Upper lobe of left lung (tissue), 6 donors: ENCODE measurements around the gene HAPSTR1. TPM values are rescaled to one million over a fixed set of nuclear protein-coding genes. Genes with fewer than 3 reads are reported as not detected.
"Not testable (repeated sequence)": the region's sequence is repeated elsewhere in the genome, so short reads cannot be mapped to it uniquely, and the experiment has no call there.

ENCODE experiments used
- ATAC-seq, 2 donors: fragments of 200-7000 bp; cut with Tn5 transposase; one replicate each; pipeline ENCODE4 v1.9.1; 2022; ENCODE audit warnings: mild to moderate bottlenecking in 2 of 2, moderate library complexity in 2 of 2; ENCODE audit not compliant: low FRiP score in 2 of 2
- DNase-seq, 2 donors: peaks; one replicate each; pipeline ENCODE4 v3.0.0-alpha.2; 2019 to 2020
- H3K27ac ChIP-seq, 4 donors: fragments of 200-600 bp; sonication (generic); one replicate each; pipeline ENCODE4 v1.5.1; 2016 to 2019
- H3K27me3 ChIP-seq, 4 donors: fragments of 200-600 bp; sonication (generic); one replicate each; pipeline ENCODE4 v1.5.1; 2017 to 2019
- H3K36me3 ChIP-seq, 4 donors: fragments of 200-600 bp; sonication (generic); one replicate each; pipeline ENCODE4 v1.5.1; 2016 to 2019
- H3K4me1 ChIP-seq, 4 donors: fragments of 200-600 bp; sonication (generic); one replicate each; pipeline ENCODE4 v1.5.1; 2018 to 2019
- H3K4me3 ChIP-seq, 4 donors: fragments of 200-600 bp; sonication (generic); one replicate each; pipeline ENCODE4 v1.5.1; 2017 to 2019; ENCODE audit warnings: mild to moderate bottlenecking in 2 of 4, moderate library complexity in 1 of 4
- H3K9me3 ChIP-seq, 4 donors: fragments of 200-600 bp; sonication (generic); one replicate each; pipeline ENCODE4 v1.5.1; 2018 to 2019
- CTCF ChIP-seq, 6 experiments: fragments of 450-650 bp in 4 of 6; fragments of 200-600 bp in 2 of 6; sonication (generic) in 2 of 6; IDR thresholded peaks; one replicate each; pipeline ENCODE4 v1.5.1; 2016 to 2019; ENCODE audit warnings: antibody characterized with exemption in 6 of 6
- EP300 ChIP-seq, 4 donors: sonication (generic); formaldehyde crosslinking; IDR thresholded peaks; one replicate each; pipeline ENCODE4 v1.5.1; 2017; ENCODE audit warnings: antibody characterized with exemption in 4 of 4, control low read depth in 2 of 4
- POLR2A ChIP-seq, 4 donors: fragments of 450-650 bp; IDR thresholded peaks; one replicate each; pipeline ENCODE4 v1.5.1; 2016 to 2017; ENCODE audit warnings: antibody characterized with exemption in 4 of 4, mild to moderate bottlenecking in 2 of 4
- POLR2AphosphoS5 ChIP-seq, 2 donors: sonication (generic); formaldehyde crosslinking; IDR thresholded peaks; one replicate each; pipeline ENCODE4 v1.5.1; 2017; ENCODE audit warnings: antibody characterized with exemption in 2 of 2
- WGBS, 2 donors: methylation state at CpG; one replicate each; pipeline ENCODE4 v1.1.5; 2017 to 2018; 5-methylcytosine and 5-hydroxymethylcytosine counted together
- total RNA-seq, 6 donors: library from RNA; depleted of rRNA in 4 of 6; stranded (reverse); fragments of >200 nt in 4 of 6; gene quantifications; one replicate each; pipeline versions ENCODE4 v1.1.0 to v1.2.1, GENCODE V29; 2016 to 2021
- donor health status: DM: no; HTN: no; CAD: no; lungs with moderate emphysema.
- donor health status: DM: no; HTN: yes; CAD: no; lungs with severe emphysema.

HAPSTR1 gene
- total RNA-seq, 6 donors from 2014 or later: 37.3 to 62.9 (median 46.0) TPM

- no peaks in the 10 kb centered on the region for H3K9me3 ChIP-seq
- no peak overlapping the region for H3K4me3 ChIP-seq
- no peak overlapping the region for H3K27ac ChIP-seq
- H3K36me3 ChIP-seq: no peaks in the 10 kb centered on the region
- no peaks in the 10 kb centered on the region for H3K27me3 ChIP-seq
- TF ChIP-seq CTCF (IDR thresholded peaks at IDR 0.05) (no peak), EP300 (IDR thresholded peaks at IDR 0.05) (no peak), POLR2AphosphoS5 (IDR thresholded peaks at IDR 0.05) (no peak), POLR2A (IDR thresholded peaks at IDR 0.05) (no peak)
- no peak for ATAC-seq
- WGBS, 2 donors: 84 to 91% methylated on average over 7 of the region's 7 CpGs
- peaks cover 0 to 4% (median 0%) of the 10 kb centered on the region in 4 donors for H3K4me1 ChIP-seq
- no peak for DNase-seq
These were observed 9.0 kb upstream of the HAPSTR1 start for GRCh38 chr16:9082422-9082821.

GRCh38 chr16:9087733-9088132 lies 3.7 kb upstream of the HAPSTR1 start:
- H3K4me3 ChIP-seq, DNase-seq, H3K36me3 ChIP-seq, H3K27me3 ChIP-seq, ATAC-seq, H3K27ac ChIP-seq, H3K9me3 ChIP-seq: not testable (repeated sequence)
- 89 to 98% methylated on average over 7 of the region's 7 CpGs for WGBS, 2 donors
- H3K4me1 ChIP-seq: peaks cover 0 to 13% (median 9%) of the 10 kb centered on the region in 4 donors

GRCh38 chr16:9088848-9089247 lies 2.6 kb upstream of the HAPSTR1 start:
- no peak for TF ChIP-seq POLR2AphosphoS5 (IDR thresholded peaks at IDR 0.05)
- TF ChIP-seq EP300 (IDR thresholded peaks at IDR 0.05): no peak
- TF ChIP-seq CTCF (IDR thresholded peaks at IDR 0.05): no peak
- no peak for TF ChIP-seq POLR2A (IDR thresholded peaks at IDR 0.05)
- Histone ChIP-seq H3K9me3 (no peaks in the 10 kb centered on the region), H3K36me3 (peaks cover 0 to 6% (median 0%) of the 10 kb centered on the region in 4 donors), H3K4me1 (peaks cover 6 to 23% (median 15%) of the 10 kb centered on the region in 4 donors), H3K27ac (no peak overlapping the region), H3K4me3 (no peak overlapping the region), H3K27me3 (no peaks in the 10 kb centered on the region)
- no peak for ATAC-seq
- DNase-seq: no peak
- 87 to 89% methylated on average over 10 of the region's 10 CpGs for WGBS, 2 donors

- WGBS, 2 donors: 91 to 92% methylated on average over 6 of the region's 6 CpGs
- ATAC-seq (no peak), DNase-seq (no peak)
- TF ChIP-seq POLR2A (IDR thresholded peaks at IDR 0.05) (no peak), EP300 (IDR thresholded peaks at IDR 0.05) (no peak), POLR2AphosphoS5 (IDR thresholded peaks at IDR 0.05) (no peak), CTCF (IDR thresholded peaks at IDR 0.05) (no peak)
- Histone ChIP-seq H3K9me3 (no peaks in the 10 kb centered on the region), H3K4me1 (peaks cover 14 to 31% (median 23%) of the 10 kb centered on the region in 4 donors), H3K36me3 (peaks cover 0 to 9% (median 0%) of the 10 kb centered on the region in 4 donors), H3K4me3 (no peak overlapping the region), H3K27ac (peak overlapping the region; percentile 90 to 100 (median 91)), H3K27me3 (no peaks in the 10 kb centered on the region)
These were observed 1.8 kb upstream of the HAPSTR1 start for GRCh38 chr16:9089660-9090059.

GRCh38 chr16:9090101-9090959 lies 1.1 kb upstream of the HAPSTR1 start:
- Histone ChIP-seq H3K36me3 (peaks cover 0 to 16% (median 0%) of the 10 kb centered on the region in 4 donors), H3K27me3 (no peaks in the 10 kb centered on the region), H3K9me3 (no peaks in the 10 kb centered on the region), H3K4me1 (peaks cover 21 to 38% (median 29%) of the 10 kb centered on the region in 4 donors), H3K4me3 (peak overlapping the region; percentile 49 to 77 (median 64)), H3K27ac (peak overlapping the region; percentile 90 to 100 (median 91))
- WGBS, 2 donors: 6 to 18% methylated on average over 19 to 57 of the region's 85 CpGs
- DNase-seq: peak; percentile 37 to 92
- TF ChIP-seq POLR2AphosphoS5 (IDR thresholded peaks at IDR 0.05) (peak in 1 of 2 donors; percentile 6), EP300 (IDR thresholded peaks at IDR 0.05) (no peak), CTCF (IDR thresholded peaks at IDR 0.05) (peak in 1 of 6 experiments; percentile 17), POLR2A (IDR thresholded peaks at IDR 0.05) (peak in 1 of 4 donors; percentile 34)
- ATAC-seq: peak in 1 of 2 donors; percentile 30
